Colon (tissue), 2 donors: ENCODE measurements around the gene TLE5.
"Not testable (repeated sequence)": the region's sequence is repeated elsewhere in the genome, so short reads cannot be mapped to it uniquely, and the experiment has no call there.

Source experiments
- FAIRE-seq: peaks from 2 replicates; lab custom pipeline; 2012; peaks lifted over from hg19 to GRCh38; lab: Jason Lieb, UNC
- donor health status: control.
- donor health status: control.

Gene TLE5

GRCh38 chr19:3045191-3045590 lies 17.1 kb downstream of the TLE5 start:
- no peak for FAIRE-seq

DNA sequence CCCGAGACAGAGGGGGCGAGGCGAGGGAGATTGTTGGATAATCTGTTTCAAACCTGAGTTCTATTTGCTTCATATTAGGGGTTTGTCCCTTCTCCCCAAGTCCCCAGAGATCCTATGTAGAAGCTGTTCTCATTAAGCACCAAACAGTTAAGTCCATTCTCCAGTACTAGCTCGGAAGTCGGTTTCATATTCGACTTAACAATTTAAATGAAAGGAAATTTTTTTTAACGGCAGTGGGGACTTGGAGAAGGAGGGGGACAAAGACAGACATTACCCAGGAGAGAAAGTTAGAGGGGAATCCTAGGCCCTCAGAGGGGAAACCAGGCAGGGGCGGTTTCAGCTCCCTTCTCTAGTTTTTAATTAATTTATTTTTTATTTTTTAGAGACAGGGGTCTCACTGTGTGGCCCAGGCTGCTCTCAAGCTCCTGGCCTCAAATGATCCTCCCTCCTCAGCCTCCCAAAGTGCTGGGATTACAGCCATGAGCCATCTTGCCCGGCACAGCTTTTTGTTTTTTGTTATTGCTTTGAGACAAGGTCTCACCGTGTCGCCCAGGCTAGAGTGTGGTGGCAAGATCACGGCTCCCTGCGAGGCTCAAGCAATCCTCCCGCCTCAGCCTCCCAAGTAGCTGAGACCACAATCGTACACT lies 19.6 kb downstream of the TLE5 start:
- no peak for FAIRE-seq

GRCh38 chr19:3041761-3042620 lies 20.3 kb downstream of the TLE5 start:
- FAIRE-seq, result no peak

- FAIRE-seq, result no peak
These were observed 21.0 kb downstream of the TLE5 start for GRCh38 chr19:3041327-3041726.

- FAIRE-seq, result no peak
These were observed 22.6 kb downstream of the TLE5 start for GRCh38 chr19:3039641-3040077.

DNA sequence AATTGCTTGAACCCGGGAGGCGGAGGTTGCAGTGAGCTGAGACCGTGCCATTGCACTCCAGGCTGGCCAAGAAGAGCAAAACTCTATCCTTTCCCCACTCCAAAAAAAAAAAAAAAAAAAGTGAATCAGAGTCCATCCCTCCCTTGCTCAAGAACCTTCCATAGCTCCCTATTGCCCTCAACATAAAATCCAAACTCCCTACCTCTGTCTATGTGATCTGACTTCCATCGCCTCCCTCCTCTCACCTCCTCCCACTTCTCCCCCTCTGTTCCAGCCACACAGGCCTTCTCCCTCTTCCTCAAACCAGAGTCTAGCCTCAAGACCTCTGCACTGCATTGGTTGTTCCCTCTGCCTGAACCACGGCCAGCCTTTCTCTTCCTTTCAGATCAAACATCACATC lies 23.2 kb downstream of the TLE5 start:
- no peak for FAIRE-seq

DNA sequence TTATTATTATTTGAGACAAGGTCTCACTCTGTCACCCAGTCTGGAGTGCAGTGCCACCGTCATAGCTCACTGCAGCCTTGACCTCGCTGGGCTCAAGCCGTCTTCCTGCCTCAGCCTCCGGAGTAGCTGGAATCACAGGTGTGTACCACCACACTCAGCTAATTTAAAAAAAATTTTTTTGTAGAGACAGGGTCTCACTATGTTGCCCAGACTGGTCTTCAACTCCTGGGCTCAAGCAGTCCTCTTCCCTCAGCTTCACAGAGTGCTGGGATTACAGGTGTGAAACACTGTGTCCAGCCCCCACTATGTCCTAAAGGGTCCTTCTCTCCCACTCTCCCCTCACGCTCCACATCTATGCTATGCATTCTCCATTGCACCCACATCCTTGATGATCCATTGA lies 24.1 kb downstream of the TLE5 start:
- FAIRE-seq, result no peak

DNA sequence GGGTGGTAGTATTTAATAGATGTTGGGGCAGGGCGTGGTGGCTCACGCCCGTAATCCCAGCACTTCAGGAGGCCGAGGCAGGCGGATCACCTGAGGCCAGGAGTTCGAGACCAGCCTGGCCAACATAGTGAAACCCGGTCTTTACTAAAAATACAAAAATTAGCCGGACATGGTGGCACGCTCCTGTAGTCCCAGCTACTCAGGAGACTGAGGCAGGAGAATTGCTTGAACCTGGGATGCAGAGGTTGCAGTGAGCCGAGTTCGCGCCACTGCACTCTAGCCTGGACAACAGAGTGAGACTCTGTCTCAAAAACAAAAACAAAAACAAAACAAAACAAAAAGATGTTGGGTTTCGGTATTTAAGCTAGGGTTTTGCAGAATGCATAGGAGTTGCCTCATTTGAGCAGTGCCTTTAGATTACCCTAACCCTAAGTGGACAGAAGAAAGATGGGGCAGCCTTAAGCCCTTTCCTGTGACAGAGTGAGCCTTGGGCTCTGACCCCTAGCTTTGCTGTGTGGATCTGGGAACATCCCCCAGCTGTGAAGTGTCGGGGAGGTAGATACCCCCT lies 25.2 kb downstream of the TLE5 start:
- not testable (repeated sequence) for FAIRE-seq

DNA sequence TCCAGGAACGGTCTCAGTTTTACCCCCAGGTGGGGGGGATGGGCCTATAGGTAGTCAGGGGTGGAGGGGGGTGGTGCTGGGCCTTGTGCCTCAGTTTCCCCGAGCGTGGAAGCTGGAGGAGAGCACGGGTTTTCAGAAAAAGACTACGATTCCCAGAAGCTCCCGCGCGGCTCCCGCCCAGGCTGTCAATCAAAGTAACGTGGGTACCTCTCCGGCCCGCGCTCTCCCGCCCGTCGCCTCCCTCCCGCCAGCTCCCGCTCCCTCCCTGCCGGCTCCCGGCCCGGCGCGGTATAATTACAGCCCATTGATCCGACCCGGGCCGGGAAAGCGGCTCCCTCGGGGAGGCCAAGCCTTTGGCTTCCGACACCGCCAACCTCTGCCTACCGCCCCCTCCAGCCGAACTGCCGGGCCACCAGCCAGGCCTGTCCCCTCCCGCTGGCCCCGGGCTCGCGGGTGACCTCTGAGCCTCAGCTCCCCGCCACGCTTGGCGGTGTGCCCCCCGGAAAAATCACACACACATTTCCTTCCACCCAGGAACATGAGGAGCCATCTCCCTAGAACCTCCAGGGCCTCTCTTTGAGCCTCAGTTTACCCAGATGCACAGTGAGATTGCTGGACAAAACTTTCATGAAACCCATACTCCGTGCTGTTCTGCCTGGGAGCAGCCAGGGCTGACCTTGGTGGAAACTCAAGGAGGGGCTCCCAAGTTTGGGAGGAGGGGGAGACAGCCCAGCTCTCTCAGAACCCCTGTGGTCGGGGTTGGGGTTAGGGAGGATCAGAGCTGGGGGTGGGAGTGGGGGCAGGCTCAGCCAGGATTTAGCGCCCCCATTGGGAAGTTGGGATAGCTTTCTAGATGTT lies 25.9 kb downstream of the TLE5 start:
- FAIRE-seq, result no peak

DNA sequence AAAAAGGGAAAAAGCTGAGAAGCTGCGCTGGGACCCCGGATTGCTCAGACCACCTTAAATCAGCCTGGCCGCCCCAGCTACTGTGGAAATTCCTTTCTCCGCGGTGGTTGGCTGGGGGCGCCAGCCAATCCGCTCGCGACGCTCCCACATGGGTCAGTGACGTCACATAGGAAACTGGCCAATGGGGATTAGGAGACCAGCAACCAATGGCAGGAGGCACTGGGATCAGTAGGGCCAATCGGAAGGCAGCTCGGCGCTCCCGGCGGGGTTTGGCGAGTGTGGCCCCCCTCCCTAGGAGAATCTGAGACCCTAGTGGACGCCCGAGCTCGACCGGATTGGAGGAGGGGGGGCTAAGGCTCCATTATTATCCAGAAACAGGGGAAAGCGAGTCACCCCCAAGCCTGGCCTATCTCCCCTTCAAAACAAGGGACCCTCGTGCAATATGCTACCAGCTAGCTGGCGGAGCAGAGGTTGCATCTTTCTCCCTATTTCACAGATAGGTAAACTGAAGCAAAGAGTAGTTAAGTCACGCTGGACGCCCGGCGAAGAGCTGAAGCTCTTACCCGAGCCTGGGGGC lies 26.7 kb downstream of the TLE5 start:
- FAIRE-seq, result peak; percentile 90

DNA sequence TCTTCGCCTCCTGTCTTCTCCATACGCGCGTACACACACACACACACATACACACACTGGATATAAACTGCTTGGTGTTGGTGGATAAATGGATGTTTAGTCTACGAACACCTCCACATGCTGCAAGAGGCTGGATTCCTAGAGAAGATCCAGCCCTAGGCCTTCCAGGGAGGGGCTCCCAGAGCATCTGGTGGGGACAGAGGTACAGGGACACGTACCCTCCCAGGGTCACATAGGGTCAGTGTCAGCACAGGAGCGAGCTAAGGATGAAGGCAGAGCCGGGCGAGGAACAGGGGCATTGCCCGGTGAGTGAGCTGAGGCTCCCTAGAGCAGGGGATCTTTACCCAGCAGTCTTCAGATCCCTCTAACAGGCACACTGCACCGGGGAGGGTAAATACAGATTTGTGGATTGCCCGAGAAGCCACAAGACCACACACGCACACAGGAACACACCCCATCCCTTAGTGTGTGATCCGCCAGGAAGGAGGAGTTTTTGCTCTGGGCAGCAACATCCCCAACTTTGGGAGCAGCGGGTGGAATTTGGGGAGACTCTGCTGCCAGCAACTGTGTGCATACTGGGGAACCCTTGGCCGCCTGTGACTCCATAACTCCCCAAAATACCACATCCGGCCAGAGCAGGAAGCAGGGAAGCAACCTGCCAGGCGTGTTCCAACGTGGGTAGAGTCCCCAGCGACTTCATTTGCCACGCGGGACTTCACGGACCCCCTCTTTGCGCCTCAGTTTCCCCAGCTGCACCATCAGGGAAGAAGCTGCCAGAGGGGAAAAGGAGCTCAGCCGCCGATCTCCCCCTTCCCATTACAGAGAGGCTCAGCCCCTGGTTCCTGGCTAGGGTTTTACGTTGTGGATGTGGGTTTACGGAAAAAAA lies 27.4 kb downstream of the TLE5 start:
- no peak for FAIRE-seq

GRCh38 chr19:3034406-3034655 lies 28.0 kb downstream of the TLE5 start:
- no peak for FAIRE-seq

- FAIRE-seq, result no peak
These were observed 28.5 kb downstream of the TLE5 start for GRCh38 chr19:3033595-3034405.

GRCh38 chr19:3031607-3031867 lies 30.8 kb downstream of the TLE5 start:
- no peak for FAIRE-seq

GRCh38 chr19:3029065-3029923 lies 33.0 kb downstream of the TLE5 start, which contains the start of gene TLE2:
Gene TLE2 (minus strand): TSS chr19:3029280. CDS start chr19:3028904, 376 bp downstream.
- no peak for FAIRE-seq

DNA sequence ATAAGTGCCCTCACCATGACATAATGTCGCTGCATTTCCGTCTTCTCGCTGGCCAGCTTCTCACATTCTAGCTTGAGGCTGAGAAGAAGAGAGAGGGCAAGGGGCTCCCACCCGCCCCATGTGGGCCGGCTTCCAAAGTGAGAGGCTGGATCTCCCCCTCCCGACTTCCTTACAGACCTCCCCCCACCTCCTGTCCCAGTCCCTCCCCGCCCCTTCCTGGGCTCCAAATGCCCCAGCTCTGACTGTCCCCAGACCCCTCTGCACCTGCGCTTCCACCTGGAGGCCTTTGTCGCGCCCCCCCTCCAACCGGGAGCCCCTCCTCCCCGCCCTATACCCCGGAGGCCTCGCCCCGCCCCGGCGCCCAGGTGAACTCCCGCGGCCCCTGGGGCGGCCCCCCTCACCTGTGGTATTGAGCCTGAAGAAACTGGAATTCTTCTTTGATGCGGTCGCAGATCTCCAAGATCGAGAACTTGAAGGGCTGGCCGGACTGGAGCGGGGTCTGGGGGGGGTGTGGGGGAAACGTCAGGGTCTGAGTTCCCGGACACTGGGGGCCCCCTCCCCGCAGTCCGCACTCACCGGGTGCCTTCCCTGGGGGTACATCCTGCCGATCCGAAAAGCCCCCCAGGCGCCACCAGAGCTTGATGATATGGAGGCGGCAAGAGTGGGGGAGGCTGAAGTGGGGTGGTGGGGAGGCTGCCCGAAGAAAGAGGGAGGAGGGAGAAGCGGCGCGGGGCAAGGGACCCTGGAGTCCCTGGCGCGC lies 33.8 kb downstream of the TLE5 start:
- no peak for FAIRE-seq

GRCh38 chr19:3027981-3028304 lies 34.4 kb downstream of the TLE5 start:
- no peak for FAIRE-seq

DNA sequence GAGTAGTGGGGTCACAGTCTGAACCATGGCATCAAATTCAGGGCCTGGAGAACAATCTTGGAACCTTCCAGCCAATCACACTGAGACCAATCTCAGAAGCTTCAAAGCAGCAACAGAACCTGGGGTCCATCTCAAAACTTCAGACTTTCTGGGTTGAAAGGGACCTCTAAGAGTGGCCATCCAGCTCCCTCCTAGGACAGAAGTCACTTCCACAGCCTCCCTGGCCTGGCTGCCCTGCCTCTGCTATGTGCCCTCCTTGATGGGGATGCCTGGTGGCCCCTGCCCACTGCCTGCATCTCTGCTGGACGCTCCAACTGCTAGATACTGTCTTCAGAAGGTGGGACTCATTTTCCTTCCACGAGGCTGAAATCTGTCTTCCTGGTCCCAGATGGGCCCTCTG lies 35.0 kb downstream of the TLE5 start:
- FAIRE-seq, result no peak

GRCh38 chr19:3026768-3027167 lies 35.5 kb downstream of the TLE5 start:
- no peak for FAIRE-seq
